Lower leg skin (tissue), 3 donors: Measurements from ENCODE around the gene USP49.

Experiments used
- POLR2A ChIP-seq, 2 donors: fragments of 450-650 bp; IDR thresholded peaks; one replicate each; pipeline ENCODE4 v1.6.1; 2016 to 2017; ENCODE audit warnings: antibody characterized with exemption in 2 of 2, mild to moderate bottlenecking in 1 of 2, moderate library complexity in 1 of 2
- TF ChIP-seq, protein P1 (sequence below), 3 donors: fragments of 450-650 bp; IDR thresholded peaks; one replicate each; pipeline ENCODE4 v1.5.1; 2016; ENCODE audit warnings: antibody characterized with exemption in 3 of 3, mild to moderate bottlenecking in 3 of 3, moderate library complexity in 2 of 3

DNA sequence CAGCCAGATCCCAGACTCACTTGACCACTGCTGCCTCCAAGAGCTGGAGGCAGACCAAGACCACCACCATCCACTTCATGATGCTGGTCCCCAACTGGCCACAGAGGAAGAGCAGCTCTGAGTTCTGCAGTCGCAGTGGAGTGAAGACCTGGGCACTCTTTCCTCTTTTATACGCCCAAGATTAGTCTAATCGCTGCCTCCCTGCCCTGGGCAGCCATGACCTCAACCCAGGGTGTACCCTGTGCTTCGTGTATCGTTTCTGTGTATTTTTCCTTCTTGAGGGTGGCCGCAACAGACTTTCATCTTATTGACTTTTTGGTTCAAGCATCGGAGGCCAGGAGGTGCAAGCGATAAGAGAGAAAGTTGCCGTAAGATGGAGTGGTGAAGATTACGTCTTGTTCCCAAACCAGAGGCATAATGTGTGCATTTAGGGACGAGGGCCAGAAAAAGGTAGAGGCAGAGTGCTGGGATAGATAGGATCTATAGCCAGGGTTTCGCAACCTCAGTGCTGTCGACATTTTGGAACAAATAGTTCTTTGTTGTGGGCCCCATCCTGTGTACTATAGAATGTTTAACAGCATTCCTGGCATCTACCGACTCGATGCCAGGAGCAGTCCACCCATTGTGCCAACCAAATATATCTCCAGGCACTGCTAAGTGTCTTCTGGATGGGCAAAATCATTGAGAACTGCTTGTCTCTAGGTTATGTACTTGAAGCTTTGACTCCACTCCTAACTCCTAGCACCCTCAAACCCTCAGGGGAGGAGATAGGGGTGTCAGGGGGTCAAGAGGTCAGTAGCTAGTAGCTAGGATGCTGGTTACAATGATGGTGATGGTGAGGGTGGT lies 147.7 kb downstream of the USP49 start, which contains the start of gene PGC:
- TF ChIP-seq, protein P1, sequence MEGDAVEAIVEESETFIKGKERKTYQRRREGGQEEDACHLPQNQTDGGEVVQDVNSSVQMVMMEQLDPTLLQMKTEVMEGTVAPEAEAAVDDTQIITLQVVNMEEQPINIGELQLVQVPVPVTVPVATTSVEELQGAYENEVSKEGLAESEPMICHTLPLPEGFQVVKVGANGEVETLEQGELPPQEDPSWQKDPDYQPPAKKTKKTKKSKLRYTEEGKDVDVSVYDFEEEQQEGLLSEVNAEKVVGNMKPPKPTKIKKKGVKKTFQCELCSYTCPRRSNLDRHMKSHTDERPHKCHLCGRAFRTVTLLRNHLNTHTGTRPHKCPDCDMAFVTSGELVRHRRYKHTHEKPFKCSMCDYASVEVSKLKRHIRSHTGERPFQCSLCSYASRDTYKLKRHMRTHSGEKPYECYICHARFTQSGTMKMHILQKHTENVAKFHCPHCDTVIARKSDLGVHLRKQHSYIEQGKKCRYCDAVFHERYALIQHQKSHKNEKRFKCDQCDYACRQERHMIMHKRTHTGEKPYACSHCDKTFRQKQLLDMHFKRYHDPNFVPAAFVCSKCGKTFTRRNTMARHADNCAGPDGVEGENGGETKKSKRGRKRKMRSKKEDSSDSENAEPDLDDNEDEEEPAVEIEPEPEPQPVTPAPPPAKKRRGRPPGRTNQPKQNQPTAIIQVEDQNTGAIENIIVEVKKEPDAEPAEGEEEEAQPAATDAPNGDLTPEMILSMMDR (IDR thresholded peaks at IDR 0.05) = no peak
- no peak for TF ChIP-seq POLR2A (IDR thresholded peaks at IDR 0.05)
